Smooth muscle cell (in vitro differentiated cells): ENCODE results near the gene TP63. TPM values are rescaled to one million over a fixed set of nuclear protein-coding genes. Genes with fewer than 3 reads are reported as not detected.

Experiments used
- DNase-seq: peaks from one replicate; lab custom pipeline; 2025; ENCODE audit not compliant: unreplicated experiment; lab: John Stamatoyannopoulos, UW
- H2AFZ ChIP-seq: fragments of 200-600 bp; sonication (generic); 2 replicates; pipeline ENCODE4 v1.6.0; 2016; ENCODE audit warnings: antibody characterized with exemption, low read depth, mild to moderate bottlenecking
- H3F3A ChIP-seq: fragments of 200-600 bp; sonication (generic); 2 replicates; pipeline ENCODE4 v1.6.0; 2017; ENCODE audit warnings: antibody characterized with exemption, low read depth
- H3K27ac ChIP-seq: fragments of 200-600 bp; sonication (generic); 2 replicates; pipeline ENCODE4 v1.5.1; 2016; ENCODE audit warnings: low read depth, mild to moderate bottlenecking
- H3K27me3 ChIP-seq: fragments of 200-600 bp; sonication (generic); 2 replicates; pipeline ENCODE4 v1.6.1; 2016; ENCODE audit warnings: low read depth, mild to moderate bottlenecking
- H3K36me3 ChIP-seq: fragments of 200-600 bp; sonication (generic); 2 replicates; pipeline ENCODE4 v1.5.1; 2016; ENCODE audit warnings: low read depth
- H3K4me1 ChIP-seq: fragments of 200-600 bp; sonication (generic); 2 replicates; pipeline ENCODE4 v1.5.1; 2016; ENCODE audit warnings: low read depth
- H3K4me2 ChIP-seq: fragments of 200-600 bp; sonication (generic); 2 replicates; pipeline ENCODE4 v1.6.0; 2016; ENCODE audit warnings: mild to moderate bottlenecking
- H3K4me3 ChIP-seq: fragments of 200-600 bp; sonication (generic); 2 replicates; pipeline ENCODE4 v1.5.1; 2016; ENCODE audit warnings: mild to moderate bottlenecking
- H3K79me2 ChIP-seq: fragments of 200-600 bp; sonication (generic); 2 replicates; pipeline ENCODE4 v1.6.0; 2016; ENCODE audit warnings: low read depth, mild to moderate bottlenecking
- H3K9ac ChIP-seq: fragments of 200-600 bp; sonication (generic); 2 replicates; pipeline ENCODE4 v1.6.0; 2016; ENCODE audit warnings: low read depth
- H3K9me3 ChIP-seq: fragments of 200-600 bp; sonication (generic); replicated peaks from 2 replicates; pipeline ENCODE4 v1.5.1; 2016; ENCODE audit warnings: low read depth
- H4K20me1 ChIP-seq: fragments of 200-600 bp; sonication (generic); 2 replicates; pipeline ENCODE4 v1.6.0; 2016; ENCODE audit warnings: low read depth
- CTCF ChIP-seq: fragments of 200-600 bp; sonication (generic); IDR thresholded peaks from 2 replicates; pipeline ENCODE4 v1.5.1; 2017; ENCODE audit warnings: borderline replicate concordance, mild to moderate bottlenecking, antibody characterized with exemption; ENCODE audit not compliant: insufficient read depth, poor library complexity, severe bottlenecking
- WGBS: methylation state at CpG from one replicate; pipeline ENCODE4 v1.1.7; 2016; ENCODE audit warnings: low lambda C conversion rate; 5-methylcytosine and 5-hydroxymethylcytosine counted together
- polyA plus RNA-seq: library from polyadenylated mRNA; unstranded; fragments of >200 nt; fragmentation: Nextera tagmentation; extraction: Ambion mirVana; gene quantifications from 2 replicates; pipeline ENCODE4 v1.2.1, GENCODE V29; 2016
- total RNA-seq: library from RNA; depleted of rRNA; stranded (reverse); fragments of >200 nt; gene quantifications from 2 replicates; pipeline ENCODE4 v1.2.3, GENCODE V29; 2014

Gene TP63
- total RNA-seq = 25.1 and 27.1 TPM in 2 replicates
- polyA plus RNA-seq = 1.9 and 11.1 TPM in 2 replicates

GRCh38 chr3:189631373-189631408 lies at the start of gene TP63:
TP63 (plus strand) TSS chr3:189631389; CDS start chr3:189631516, 127 bp downstream.
- no peaks in the 10 kb centered on the region for H3K36me3 ChIP-seq
- no peak for DNase-seq
- H3K27ac ChIP-seq = no peak within 1 kb of the TSS
- no peak within 1 kb of the TSS for H3K4me2 ChIP-seq
- no peak for TF ChIP-seq CTCF
- no peaks in the 10 kb centered on the region for H3K27me3 ChIP-seq
- no peaks in the 10 kb centered on the region for H3K79me2 ChIP-seq
- H3K4me3 ChIP-seq = no peak within 1 kb of the TSS
- no peaks in the 10 kb centered on the region for H3K9me3 ChIP-seq
- H3F3A ChIP-seq = no peaks in the 10 kb centered on the region
- H3K4me1 ChIP-seq = no peaks in the 10 kb centered on the region
- no peak within 1 kb of the TSS for H3K9ac ChIP-seq
- peak within 1 kb of the TSS; percentile 25 for H2AFZ ChIP-seq
- no peaks in the 10 kb centered on the region for H4K20me1 ChIP-seq

GRCh38 chr3:189582179-189582578 lies 49.0 kb upstream of the TP63 start:
- H3K9me3 ChIP-seq = no peaks in the 10 kb centered on the region
- no peak overlapping the region for H3K4me2 ChIP-seq
- H3K4me1 ChIP-seq = no peaks in the 10 kb centered on the region
- H3K4me3 ChIP-seq = no peak overlapping the region
- no peaks in the 10 kb centered on the region for H4K20me1 ChIP-seq
- no peak overlapping the region for H3K9ac ChIP-seq
- no peak overlapping the region for H2AFZ ChIP-seq
- H3K79me2 ChIP-seq = no peaks in the 10 kb centered on the region
- H3K36me3 ChIP-seq = no peaks in the 10 kb centered on the region
- TF ChIP-seq CTCF = no peak
- no peak for DNase-seq
- H3F3A ChIP-seq = no peaks in the 10 kb centered on the region
- 87% methylated on average over 3 of the region's 3 CpGs for WGBS
- H3K27ac ChIP-seq = no peak overlapping the region
- no peaks in the 10 kb centered on the region for H3K27me3 ChIP-seq

- no peaks in the 10 kb centered on the region for H3K9me3 ChIP-seq
- TF ChIP-seq CTCF = no peak
- DNase-seq = no peak
- H3K4me3 ChIP-seq = no peak overlapping the region
- H3K79me2 ChIP-seq = no peaks in the 10 kb centered on the region
- H3F3A ChIP-seq = peaks cover 4% of the 10 kb centered on the region
- no peak overlapping the region for H3K9ac ChIP-seq
- H4K20me1 ChIP-seq = no peaks in the 10 kb centered on the region
- no peaks in the 10 kb centered on the region for H3K27me3 ChIP-seq
- H3K27ac ChIP-seq = no peak overlapping the region
- H3K4me1 ChIP-seq = no peaks in the 10 kb centered on the region
- H3K36me3 ChIP-seq = no peaks in the 10 kb centered on the region
- no peak overlapping the region for H2AFZ ChIP-seq
- WGBS = 78% methylated on average over 1 of the region's 1 CpG
- H3K4me2 ChIP-seq = no peak overlapping the region
Observed at GRCh38 chr3:189584645-189585044, 46.5 kb upstream of the TP63 start.

GRCh38 chr3:189586941-189587663 lies 44.1 kb upstream of the TP63 start:
- H2AFZ ChIP-seq = no peak overlapping the region
- H3K9ac ChIP-seq = no peak overlapping the region
- no peaks in the 10 kb centered on the region for H3K4me1 ChIP-seq
- TF ChIP-seq CTCF = no peak
- H3F3A ChIP-seq = peaks cover 4% of the 10 kb centered on the region
- H3K4me3 ChIP-seq = no peak overlapping the region
- no peaks in the 10 kb centered on the region for H3K36me3 ChIP-seq
- H3K4me2 ChIP-seq = peak overlapping the region; percentile 74
- DNase-seq = no peak
- no peaks in the 10 kb centered on the region for H4K20me1 ChIP-seq
- H3K27ac ChIP-seq = peak overlapping the region; percentile 73
- no peaks in the 10 kb centered on the region for H3K9me3 ChIP-seq
- 92% methylated on average over 7 of the region's 7 CpGs for WGBS
- no peaks in the 10 kb centered on the region for H3K27me3 ChIP-seq
- no peaks in the 10 kb centered on the region for H3K79me2 ChIP-seq
